Panc1 (cell line): ENCODE results near the gene CDC14B. TPM values are rescaled to one million over a fixed set of nuclear protein-coding genes. Genes with fewer than 3 reads are reported as not detected.

Source experiments
- ATAC-seq: fragments of 200-7000 bp; cut with Tn5 transposase; 2 replicates; pipeline ENCODE4 v1.9.1; 2020; ENCODE audit warnings: mild to moderate bottlenecking, moderate library complexity
- BruUV-seq: library from RNA; stranded (reverse); fragments of 400-500 nt; replicated peaks from 2 replicates; lab custom pipeline; 2021; lab: Mats Ljungman, UMichigan
- CTCF ChIA-PET: fragments of 300-600 bp; sonication (Branson Sonifier 250); formaldehyde crosslinking; loops from one replicate; lab custom pipeline; 2022; ENCODE audit warnings: antibody characterized with exemption; lab: Charles Lee
- POLR2A ChIA-PET: fragments of 300-600 bp; sonication (Branson Sonifier 250); formaldehyde crosslinking; loops from one replicate; lab custom pipeline; 2022; ENCODE audit warnings: antibody characterized with exemption; lab: Charles Lee
- DNase-seq: peaks from one replicate; pipeline ENCODE4 v3.0.0-alpha.2; 2010; ENCODE audit warnings: low read depth, low spot score
- H3K27ac ChIP-seq: 2 replicates; pipeline ENCODE4 v1.5.1; 2011; ENCODE audit warnings: mild to moderate bottlenecking, low read length, inconsistent platforms
- H3K27me3 ChIP-seq: fragments of 200-500 bp; sonication (Bioruptor generic); 2 replicates; pipeline ENCODE4 v1.6.0; 2014; ENCODE audit warnings: low read length, inconsistent platforms; ENCODE audit not compliant: control insufficient read depth, insufficient read depth
- H3K36me3 ChIP-seq: fragments of 200-500 bp; sonication (Bioruptor generic); 2 replicates; pipeline ENCODE4 v1.5.1; 2014; ENCODE audit warnings: inconsistent platforms, mild to moderate bottlenecking, low read length, moderate library complexity; ENCODE audit not compliant: control insufficient read depth, insufficient read depth
- H3K4me1 ChIP-seq: 2 replicates; pipeline ENCODE4 v1.5.1; 2011; ENCODE audit warnings: inconsistent platforms, mild to moderate bottlenecking, low read length, moderate library complexity; ENCODE audit not compliant: control insufficient read depth, insufficient read depth
- H3K4me3 ChIP-seq, 2 experiments: 2 replicates each; pipeline ENCODE4 v1.5.1; 2011 to 2012; ENCODE audit warnings: low read depth in 2 of 2, low read length in 2 of 2, mild to moderate bottlenecking in 2 of 2, inconsistent platforms in 1 of 2, moderate library complexity in 1 of 2
- H3K9me3 ChIP-seq: fragments of 200-500 bp; sonication (Bioruptor generic); 2 replicates; pipeline ENCODE4 v1.5.1; 2014; ENCODE audit warnings: low read depth, mild to moderate bottlenecking, inconsistent platforms, low read length, moderate library complexity; ENCODE audit not compliant: control insufficient read depth, insufficient read depth
- CTCF ChIP-seq: fragments of 450-650 bp; IDR thresholded peaks from 2 replicates; pipeline ENCODE4 v1.5.1; 2017; ENCODE audit warnings: mild to moderate bottlenecking
- POLR2AphosphoS5 ChIP-seq: IDR thresholded peaks from 2 replicates; pipeline ENCODE4 v1.6.1; 2012; ENCODE audit warnings: mild to moderate bottlenecking, low read depth, low read length, moderate library complexity
- REST ChIP-seq, 2 experiments: IDR thresholded peaks; 2 replicates each; pipeline ENCODE4 v1.6.1; 2011 to 2012; ENCODE audit warnings: low read depth in 2 of 2, control low read depth in 1 of 2, low read length in 1 of 2, mild to moderate bottlenecking in 1 of 2, moderate library complexity in 1 of 2; ENCODE audit not compliant: insufficient read depth in 1 of 2
- SIN3A ChIP-seq: IDR thresholded peaks from 2 replicates; pipeline ENCODE4 v1.6.1; 2012; ENCODE audit warnings: low read depth, mild to moderate bottlenecking, low read length, moderate library complexity, borderline replicate concordance; ENCODE audit not compliant: insufficient read depth
- TCF7L2 ChIP-seq: IDR thresholded peaks from 2 replicates; pipeline ENCODE4 v1.6.1; 2011; ENCODE audit warnings: mild to moderate bottlenecking, low read depth, low read length, inconsistent platforms
- in situ Hi-C: cut with HindIII; loops from 2 replicates; pipeline ENCODE4 v1.10.0; 2016; ENCODE audit warnings: low sequenced_read_pairs, low pct_unique_long_range_greater_than_20kb
- intact Hi-C: fragments of 100-400 bp; cut with micrococcal nuclease; formaldehyde crosslinking; loops from one replicate; pipeline ENCODE4 v1.10.0; 2022; ENCODE audit not compliant: unreplicated experiment
- total RNA-seq: library from RNA; stranded (reverse); gene quantifications from one replicate; pipeline ENCODE4 v1.2.1, GENCODE V29; 2021; ENCODE audit not compliant: unreplicated experiment

Gene CDC14B
- total RNA-seq, 1 experiment from 2014 or later = 11.8 TPM

- TF ChIP-seq REST (IDR thresholded peaks at IDR 0.05; ENCODE audit: insufficient read depth in 1 of 2, low read depth in 2 of 2, low read length in 1 of 2) (no peak), POLR2AphosphoS5 (no peak), SIN3A (no peak), CTCF (no peak), TCF7L2 (no peak)
- no peak overlapping the region for H3K27ac ChIP-seq
- no peaks in the 10 kb centered on the region for H3K9me3 ChIP-seq
- no peak for DNase-seq
- H3K4me1 ChIP-seq = no peaks in the 10 kb centered on the region
- ATAC-seq = no peak
- no peaks in the 10 kb centered on the region for H3K27me3 ChIP-seq
- intact Hi-C loops (no loop called here), in situ Hi-C loops (no loop called here)
- ChIA-PET POLR2A (no interaction called here), CTCF (no interaction called here)
- H3K4me3 ChIP-seq = no peak overlapping the region
- no TSS peak for BruUV-seq
- no peaks in the 10 kb centered on the region for H3K36me3 ChIP-seq
Measured at GRCh38 chr9:96540106-96540505, 79.5 kb downstream of the CDC14B start.

GRCh38 chr9:96532173-96532572, 87.5 kb downstream of the CDC14B start:
- no peak overlapping the region for H3K4me3 ChIP-seq
- no peaks in the 10 kb centered on the region for H3K9me3 ChIP-seq
- H3K4me1 ChIP-seq = no peaks in the 10 kb centered on the region
- H3K36me3 ChIP-seq = no peaks in the 10 kb centered on the region; the same call in 1 of the 2 replicates
- no peak overlapping the region for H3K27ac ChIP-seq
- no TSS peak for BruUV-seq
- intact Hi-C loops (no loop called here), in situ Hi-C loops (no loop called here)
- DNase-seq (no peak), ATAC-seq (no peak)
- H3K27me3 ChIP-seq = no peaks in the 10 kb centered on the region
- no peak for TF ChIP-seq POLR2AphosphoS5
- TF ChIP-seq REST (IDR thresholded peaks at IDR 0.05; ENCODE audit: insufficient read depth in 1 of 2, low read depth in 2 of 2, low read length in 1 of 2) = no peak
- TF ChIP-seq CTCF = no peak
- no peak for TF ChIP-seq TCF7L2
- TF ChIP-seq SIN3A = no peak
- ChIA-PET POLR2A (no interaction called here), CTCF (no interaction called here)
